K562 (cell line): ENCODE data around the gene OR13J1.

Experiments used
- BRD4 ChIP-seq: fragments of 200-600 bp; sonication (generic); IDR thresholded peaks from 2 replicates; pipeline ENCODE4 v1.6.1; 2017; ENCODE audit warnings: inconsistent platforms
- SPI1 ChIP-seq: IDR thresholded peaks from 2 replicates; pipeline ENCODE4 v1.6.1; 2011; ENCODE audit warnings: low read depth, low read length, control low read depth, borderline replicate concordance
- TRIM24 ChIP-seq, 2 experiments: fragments of 450-650 bp; IDR thresholded peaks; 2 replicates each; pipeline ENCODE4 v1.6.1; 2016
- TF ChIP-seq, protein P1 (sequence below), 3 experiments: IDR thresholded peaks in 2 of 3; conservative IDR thresholded peaks in 1 of 3; 2 replicates each; pipeline ENCODE4 v1.5.1; 2011 to 2012; ENCODE audit warnings: low read length in 3 of 3, mild to moderate bottlenecking in 3 of 3, control low read depth in 2 of 3, improper control_type of control experiment in 1 of 3, inconsistent platforms in 1 of 3, low read depth in 1 of 3, mixed read lengths in 1 of 3, moderate library complexity in 1 of 3; ENCODE audit not compliant: insufficient read depth in 2 of 3
- TF ChIP-seq, protein P2 (sequence below): sonication (generic); formaldehyde crosslinking; IDR thresholded peaks from 2 replicates; pipeline ENCODE4 v1.8.0; 2023; ENCODE audit warnings: mild to moderate bottlenecking, missing genetic modification reagents

DNA sequence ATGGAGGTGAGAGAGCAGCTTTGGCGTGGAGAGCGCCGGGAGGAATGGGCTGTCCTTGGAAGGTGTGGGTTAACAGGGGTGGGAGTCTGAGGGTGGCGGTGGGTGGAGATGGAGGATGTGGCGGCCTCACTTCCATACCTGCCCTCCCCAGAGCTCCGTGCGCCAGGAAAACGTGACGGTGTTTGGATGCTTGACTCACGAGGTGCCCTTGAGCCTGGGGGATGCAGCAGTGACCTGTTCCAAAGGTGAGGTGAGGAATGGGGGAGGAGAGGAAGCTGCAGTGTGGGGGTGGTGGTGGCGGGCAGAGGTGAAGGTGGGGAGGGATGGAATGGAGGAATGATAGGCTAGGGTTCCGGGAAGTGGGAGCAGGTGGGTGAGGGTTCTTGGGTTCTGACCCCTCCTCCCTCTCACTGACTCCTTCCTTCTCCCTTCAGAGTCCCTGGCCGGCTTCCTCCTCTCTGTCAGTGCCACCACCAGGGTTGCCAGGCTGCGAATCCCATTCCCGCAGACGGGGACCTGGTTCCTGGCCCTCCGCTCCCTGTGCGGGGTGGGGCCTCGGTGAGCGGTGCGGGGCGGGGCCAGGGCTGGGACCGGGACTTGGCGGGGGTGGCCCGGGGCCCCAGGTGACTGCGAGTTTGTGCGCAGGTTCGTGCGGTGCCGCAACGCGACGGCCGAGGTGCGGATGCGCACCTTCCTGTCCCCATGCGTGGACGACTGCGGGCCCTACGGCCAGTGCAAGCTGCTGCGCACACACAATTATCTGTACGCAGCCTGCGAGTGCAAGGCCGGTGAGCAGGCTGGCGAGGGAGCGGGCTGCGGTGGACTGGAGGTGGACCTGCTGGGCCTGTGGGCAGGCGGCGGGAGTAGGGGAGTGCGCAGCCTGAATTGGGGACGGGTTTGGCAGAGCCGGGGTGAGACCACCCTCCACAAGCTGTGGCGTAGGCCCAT lies 24.1 kb downstream of the OR13J1 start:
- TF ChIP-seq TRIM24 (IDR thresholded peaks at IDR 0.05) (no peak), SPI1 (no peak), BRD4 (no peak)
- TF ChIP-seq, protein P1, sequence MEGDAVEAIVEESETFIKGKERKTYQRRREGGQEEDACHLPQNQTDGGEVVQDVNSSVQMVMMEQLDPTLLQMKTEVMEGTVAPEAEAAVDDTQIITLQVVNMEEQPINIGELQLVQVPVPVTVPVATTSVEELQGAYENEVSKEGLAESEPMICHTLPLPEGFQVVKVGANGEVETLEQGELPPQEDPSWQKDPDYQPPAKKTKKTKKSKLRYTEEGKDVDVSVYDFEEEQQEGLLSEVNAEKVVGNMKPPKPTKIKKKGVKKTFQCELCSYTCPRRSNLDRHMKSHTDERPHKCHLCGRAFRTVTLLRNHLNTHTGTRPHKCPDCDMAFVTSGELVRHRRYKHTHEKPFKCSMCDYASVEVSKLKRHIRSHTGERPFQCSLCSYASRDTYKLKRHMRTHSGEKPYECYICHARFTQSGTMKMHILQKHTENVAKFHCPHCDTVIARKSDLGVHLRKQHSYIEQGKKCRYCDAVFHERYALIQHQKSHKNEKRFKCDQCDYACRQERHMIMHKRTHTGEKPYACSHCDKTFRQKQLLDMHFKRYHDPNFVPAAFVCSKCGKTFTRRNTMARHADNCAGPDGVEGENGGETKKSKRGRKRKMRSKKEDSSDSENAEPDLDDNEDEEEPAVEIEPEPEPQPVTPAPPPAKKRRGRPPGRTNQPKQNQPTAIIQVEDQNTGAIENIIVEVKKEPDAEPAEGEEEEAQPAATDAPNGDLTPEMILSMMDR (IDR thresholded peaks at IDR 0.05 in 2 of 3, conservative IDR thresholded peaks at IDR 0.05 in 1 of 3; ENCODE audit: insufficient read depth in 2 of 3, low read depth in 1 of 3, low read length in 3 of 3) = no peak
- TF ChIP-seq, protein P2, sequence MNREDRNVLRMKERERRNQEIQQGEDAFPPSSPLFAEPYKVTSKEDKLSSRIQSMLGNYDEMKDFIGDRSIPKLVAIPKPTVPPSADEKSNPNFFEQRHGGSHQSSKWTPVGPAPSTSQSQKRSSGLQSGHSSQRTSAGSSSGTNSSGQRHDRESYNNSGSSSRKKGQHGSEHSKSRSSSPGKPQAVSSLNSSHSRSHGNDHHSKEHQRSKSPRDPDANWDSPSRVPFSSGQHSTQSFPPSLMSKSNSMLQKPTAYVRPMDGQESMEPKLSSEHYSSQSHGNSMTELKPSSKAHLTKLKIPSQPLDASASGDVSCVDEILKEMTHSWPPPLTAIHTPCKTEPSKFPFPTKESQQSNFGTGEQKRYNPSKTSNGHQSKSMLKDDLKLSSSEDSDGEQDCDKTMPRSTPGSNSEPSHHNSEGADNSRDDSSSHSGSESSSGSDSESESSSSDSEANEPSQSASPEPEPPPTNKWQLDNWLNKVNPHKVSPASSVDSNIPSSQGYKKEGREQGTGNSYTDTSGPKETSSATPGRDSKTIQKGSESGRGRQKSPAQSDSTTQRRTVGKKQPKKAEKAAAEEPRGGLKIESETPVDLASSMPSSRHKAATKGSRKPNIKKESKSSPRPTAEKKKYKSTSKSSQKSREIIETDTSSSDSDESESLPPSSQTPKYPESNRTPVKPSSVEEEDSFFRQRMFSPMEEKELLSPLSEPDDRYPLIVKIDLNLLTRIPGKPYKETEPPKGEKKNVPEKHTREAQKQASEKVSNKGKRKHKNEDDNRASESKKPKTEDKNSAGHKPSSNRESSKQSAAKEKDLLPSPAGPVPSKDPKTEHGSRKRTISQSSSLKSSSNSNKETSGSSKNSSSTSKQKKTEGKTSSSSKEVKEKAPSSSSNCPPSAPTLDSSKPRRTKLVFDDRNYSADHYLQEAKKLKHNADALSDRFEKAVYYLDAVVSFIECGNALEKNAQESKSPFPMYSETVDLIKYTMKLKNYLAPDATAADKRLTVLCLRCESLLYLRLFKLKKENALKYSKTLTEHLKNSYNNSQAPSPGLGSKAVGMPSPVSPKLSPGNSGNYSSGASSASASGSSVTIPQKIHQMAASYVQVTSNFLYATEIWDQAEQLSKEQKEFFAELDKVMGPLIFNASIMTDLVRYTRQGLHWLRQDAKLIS = no peak
